C4-2B (cell line): ENCODE measurements around the gene CBX3.

ENCODE experiments used
- CTCF ChIP-seq: fragments of 450-650 bp; conservative IDR thresholded peaks from 2 replicates; pipeline ENCODE4 v1.5.1; 2017; ENCODE audit warnings: mild to moderate bottlenecking
- ZFX ChIP-seq: fragments of 450-650 bp; IDR thresholded peaks from 2 replicates; pipeline ENCODE4 v1.6.1; 2017

- no peak for TF ChIP-seq CTCF
- no peak for TF ChIP-seq ZFX
These were observed 20.8 kb upstream of the CBX3 start for GRCh38 chr7:26180792-26181198.
